ENCODE results near the gene DDAH1. TPM values are rescaled to one million over a fixed set of nuclear protein-coding genes. Genes with fewer than 3 reads are reported as not detected.

DDAH1 gene
- total and polyA plus RNA-seq, 2 experiments from 2014 or later = 9.1 to 15.5 TPM

DNA sequence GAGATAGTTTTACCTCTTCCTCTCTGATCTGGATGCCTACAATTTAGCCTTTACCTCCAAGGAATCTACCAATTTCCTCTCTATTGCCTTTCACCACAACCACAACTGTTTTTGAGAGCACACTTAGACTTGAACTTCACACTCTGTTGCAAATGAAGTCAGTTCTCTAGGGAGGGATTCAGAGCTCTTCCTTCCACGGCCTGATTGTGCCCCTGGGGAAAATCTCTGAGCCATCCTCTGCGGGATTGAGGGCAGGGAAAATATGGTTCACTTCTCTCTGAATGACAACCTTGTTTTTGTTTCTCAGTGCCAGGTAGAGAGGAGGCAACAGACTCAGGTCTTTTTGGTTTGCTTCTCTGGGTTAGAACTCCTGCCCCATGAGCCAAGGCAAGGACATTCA, 153.1 kb downstream of the DDAH1 start:
- Histone ChIP-seq H3K36me3 (no peaks in the 10 kb centered on the region), H3K9me3 (ENCODE audit: low read depth) (no peaks in the 10 kb centered on the region), H3K27ac (no peak overlapping the region), H3K4me3 (no peak overlapping the region), H3K27me3 (no peaks in the 10 kb centered on the region), H3K4me1 (ENCODE audit: low read depth) (peaks cover 25% of the 10 kb centered on the region)
- no peak for TF ChIP-seq CTCF (IDR thresholded peaks at IDR 0.05; ENCODE audit: low read depth, low read length)
- DNase-seq (ENCODE audit: low read depth in 1 of 2, low spot score in 1 of 2) = no peak

GRCh38 chr1:85308833-85309350, 156.1 kb downstream of the DDAH1 start:
- no peaks in the 10 kb centered on the region for H3K27me3 ChIP-seq
- no peak for TF ChIP-seq CTCF (IDR thresholded peaks at IDR 0.05; ENCODE audit: low read depth, low read length)

DNA sequence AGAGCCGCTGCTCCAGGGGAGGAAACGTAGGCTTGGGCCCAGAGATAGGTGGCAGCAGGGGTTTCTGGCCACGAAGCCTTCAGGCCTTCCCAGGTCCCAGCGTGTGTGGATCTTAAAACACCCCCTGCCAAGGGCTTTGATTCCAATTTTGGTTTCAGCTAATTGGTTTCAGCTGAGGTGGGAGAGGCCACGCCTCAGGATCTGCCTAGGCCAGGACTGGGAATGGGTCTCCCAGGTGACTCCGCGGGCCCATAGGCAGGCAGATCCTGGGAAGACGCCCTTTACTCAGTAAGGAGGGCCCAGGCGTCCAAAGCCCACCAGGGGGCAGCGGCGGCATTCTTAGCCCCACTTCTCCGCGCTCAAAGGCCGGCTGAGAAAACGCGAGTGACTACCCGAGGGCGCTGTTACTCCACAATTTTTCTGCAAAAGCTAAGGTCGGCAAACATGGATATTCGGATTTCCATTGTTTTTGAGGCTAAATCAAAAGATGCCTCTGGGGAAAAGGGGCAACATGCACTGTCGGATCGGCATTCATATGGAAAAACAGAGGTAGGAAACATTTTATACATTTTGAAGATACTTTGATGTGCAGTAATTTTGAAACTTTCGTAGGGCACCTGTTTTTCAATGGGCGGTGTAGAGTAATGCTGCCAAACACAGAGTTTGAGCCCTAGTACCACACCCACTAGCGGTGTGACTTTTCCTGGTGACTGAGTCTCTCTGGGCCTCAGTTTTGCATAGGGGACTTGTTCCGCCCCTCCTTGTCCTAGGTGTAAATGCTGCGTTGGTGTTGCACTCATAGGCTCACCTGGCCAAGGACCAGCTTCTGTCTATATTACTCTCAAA, 156.7 kb downstream of the DDAH1 start:
- H3K27ac ChIP-seq = no peak overlapping the region

More at GRCh38 chr1:85308833-85309350, 156.1 kb downstream of the DDAH1 start:
- DNase-seq (ENCODE audit: low read depth in 1 of 2, low spot score in 1 of 2) = no peak
- H3K4me1 ChIP-seq (ENCODE audit: low read depth) = no peaks in the 10 kb centered on the region
- H3K4me3 ChIP-seq = no peak overlapping the region
- H3K9me3 ChIP-seq (ENCODE audit: low read depth) = no peaks in the 10 kb centered on the region
- no peaks in the 10 kb centered on the region for H3K36me3 ChIP-seq
- no peak overlapping the region for H3K27ac ChIP-seq

DNA sequence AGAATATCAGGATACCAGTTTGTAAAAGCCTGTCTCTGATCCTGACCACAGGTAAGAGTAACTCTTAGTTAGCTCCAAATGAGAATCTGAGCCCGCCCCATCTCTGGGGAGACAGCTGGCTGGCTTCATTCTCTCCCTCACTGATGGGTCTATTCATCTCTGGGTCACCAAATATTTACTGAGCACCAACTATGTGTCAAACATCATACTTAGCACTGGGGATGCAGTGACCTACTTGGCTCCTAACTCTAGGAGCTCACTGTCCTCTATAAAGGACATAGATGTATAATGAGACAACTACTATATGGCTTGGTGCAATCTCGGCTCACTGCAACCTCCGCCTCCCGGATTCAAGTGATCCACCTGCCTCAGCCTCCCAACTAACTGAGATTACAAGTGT, 158.7 kb downstream of the DDAH1 start:
- Histone ChIP-seq H3K36me3 (no peaks in the 10 kb centered on the region), H3K4me3 (no peak overlapping the region), H3K4me1 (ENCODE audit: low read depth) (no peaks in the 10 kb centered on the region), H3K9me3 (ENCODE audit: low read depth) (no peaks in the 10 kb centered on the region), H3K27ac (no peak overlapping the region), H3K27me3 (no peaks in the 10 kb centered on the region)
- TF ChIP-seq CTCF (IDR thresholded peaks at IDR 0.05; ENCODE audit: low read depth, low read length) = no peak
- DNase-seq (ENCODE audit: low read depth in 1 of 2, low spot score in 1 of 2) = no peak

More for the DNA sequence above, 156.7 kb downstream of the DDAH1 start:
- Histone ChIP-seq H3K27me3 (no peaks in the 10 kb centered on the region), H3K9me3 (ENCODE audit: low read depth) (no peaks in the 10 kb centered on the region), H3K4me1 (ENCODE audit: low read depth) (no peaks in the 10 kb centered on the region), H3K36me3 (no peaks in the 10 kb centered on the region), H3K4me3 (no peak overlapping the region)
- peak; percentile 99 for TF ChIP-seq CTCF (IDR thresholded peaks at IDR 0.05; ENCODE audit: low read depth, low read length)
- peak; percentile 92 to 94 for DNase-seq (ENCODE audit: low read depth in 1 of 2, low spot score in 1 of 2)

- no peaks in the 10 kb centered on the region for H3K9me3 ChIP-seq (ENCODE audit: low read depth)
- H3K36me3 ChIP-seq = no peaks in the 10 kb centered on the region
- no peak for TF ChIP-seq CTCF (IDR thresholded peaks at IDR 0.05; ENCODE audit: low read depth, low read length)
- no peaks in the 10 kb centered on the region for H3K4me1 ChIP-seq (ENCODE audit: low read depth)
- no peak overlapping the region for H3K27ac ChIP-seq
- DNase-seq (ENCODE audit: low read depth in 1 of 2, low spot score in 1 of 2) = no peak
- H3K27me3 ChIP-seq = no peaks in the 10 kb centered on the region
- no peak overlapping the region for H3K4me3 ChIP-seq
Observed at GRCh38 chr1:85303440-85304162, 161.4 kb downstream of the DDAH1 start.

Data from cardiac muscle cell (in vitro differentiated cells and primary cell).